CD1c-positive myeloid dendritic cell (primary cell): Measurements from ENCODE around the gene CDKAL1.
"Not testable (repeated sequence)": the region's sequence is repeated elsewhere in the genome, so short reads cannot be mapped to it uniquely, and the experiment has no call there.

Experiments
- DNase-seq: peaks from one replicate; pipeline ENCODE4 v3.0.0-alpha.2; 2016; ENCODE audit errors: extremely low spot score

CDKAL1 gene

GRCh38 chr6:21254460-21254859 is 720.2 kb downstream of the CDKAL1 start:
- not testable (repeated sequence) for DNase-seq

- DNase-seq = no peak
Observed at GRCh38 chr6:21256197-21256596, 721.9 kb downstream of the CDKAL1 start.

GRCh38 chr6:21257125-21257524 is 722.9 kb downstream of the CDKAL1 start:
- no peak for DNase-seq

GRCh38 chr6:21258665-21259064 is 724.4 kb downstream of the CDKAL1 start:
- DNase-seq = no peak

- no peak for DNase-seq
Observed at GRCh38 chr6:21259660-21260059, 725.4 kb downstream of the CDKAL1 start.

- no peak for DNase-seq
Observed at GRCh38 chr6:21262504-21262903, 728.2 kb downstream of the CDKAL1 start.

GRCh38 chr6:21263531-21264287 is 729.5 kb downstream of the CDKAL1 start:
- DNase-seq = no peak

GRCh38 chr6:21264288-21265033 is 730.2 kb downstream of the CDKAL1 start:
- DNase-seq = no peak

- no peak for DNase-seq
Observed at GRCh38 chr6:21265034-21265729, 730.9 kb downstream of the CDKAL1 start.

GRCh38 chr6:21265730-21266044 is 731.4 kb downstream of the CDKAL1 start:
- DNase-seq = no peak

GRCh38 chr6:21270636-21271201 is 736.5 kb downstream of the CDKAL1 start:
- no peak for DNase-seq

- no peak for DNase-seq
Observed at GRCh38 chr6:21271428-21272155, 737.3 kb downstream of the CDKAL1 start.

GRCh38 chr6:21273451-21273850 is 739.2 kb downstream of the CDKAL1 start:
- DNase-seq = no peak

- DNase-seq = no peak
Observed at GRCh38 chr6:21274851-21275250, 740.6 kb downstream of the CDKAL1 start.

GRCh38 chr6:21277601-21278374 is 743.5 kb downstream of the CDKAL1 start:
- no peak for DNase-seq

GRCh38 chr6:21278375-21278745 is 744.1 kb downstream of the CDKAL1 start:
- DNase-seq = no peak

- no peak for DNase-seq
Observed at GRCh38 chr6:21279619-21280018, 745.4 kb downstream of the CDKAL1 start.

GRCh38 chr6:21281366-21281765 is 747.1 kb downstream of the CDKAL1 start:
- no peak for DNase-seq
